ENCODE results near the gene DDIT3.
"Not testable (repeated sequence)": the region's sequence is repeated elsewhere in the genome, so short reads cannot be mapped to it uniquely, and the experiment has no call there.

Gene DDIT3

DNA sequence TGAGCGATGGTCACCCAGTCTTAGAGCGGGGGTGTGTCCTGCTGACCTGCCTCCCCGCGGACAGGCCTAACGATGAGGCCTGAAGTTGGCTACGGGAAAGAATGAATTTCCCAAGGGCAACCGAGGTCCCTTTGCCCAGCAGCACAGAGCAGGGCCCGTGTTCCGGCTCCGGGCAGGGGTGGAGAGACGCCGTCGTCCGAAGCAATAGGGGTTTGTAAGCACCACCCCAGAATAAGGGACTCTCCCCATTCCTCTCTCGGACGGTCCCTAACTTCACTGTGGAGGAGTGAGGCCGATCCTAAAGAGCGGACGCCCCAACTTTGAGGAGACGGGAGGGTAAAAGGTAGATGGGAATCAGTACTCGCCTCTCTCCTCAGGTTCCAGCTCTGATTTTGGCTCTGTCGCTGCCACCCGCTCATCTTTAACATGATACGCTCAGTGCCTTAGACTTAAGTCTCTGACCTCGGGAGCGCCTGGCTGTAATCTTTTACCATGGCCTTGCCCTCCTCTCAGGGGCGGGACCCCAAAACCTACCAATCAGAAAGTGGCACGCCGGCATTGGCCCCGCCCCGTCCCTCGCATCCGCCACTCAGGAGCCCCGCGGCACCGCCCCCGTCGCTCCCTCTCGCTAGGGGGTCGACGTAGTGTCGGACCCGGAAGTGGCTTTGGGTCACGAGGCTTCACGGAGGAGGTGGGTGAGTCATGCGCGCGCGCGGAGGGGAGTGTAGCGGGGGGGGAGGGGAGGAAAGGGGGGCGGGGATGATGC lies at the start of gene DDIT3:
Gene DDIT3, minus strand, starts transcription at position 462 of the 766 bp plus-strand sequence. CDS start 3,108 bp downstream, outside the sequence.
- TF ChIP-seq CTCF (IDR thresholded peaks at IDR 0.05; ENCODE audit: borderline replicate concordance, control extremely low read depth, extremely low read depth, insufficient read depth, missing control alignments), result no peak
- peak; percentile 98 for DNase-seq (ENCODE audit: low spot score)
- in situ Hi-C loops (cut with MboI; ENCODE audit: low sequenced_read_pairs, unreplicated experiment), result no loop called here

DNA sequence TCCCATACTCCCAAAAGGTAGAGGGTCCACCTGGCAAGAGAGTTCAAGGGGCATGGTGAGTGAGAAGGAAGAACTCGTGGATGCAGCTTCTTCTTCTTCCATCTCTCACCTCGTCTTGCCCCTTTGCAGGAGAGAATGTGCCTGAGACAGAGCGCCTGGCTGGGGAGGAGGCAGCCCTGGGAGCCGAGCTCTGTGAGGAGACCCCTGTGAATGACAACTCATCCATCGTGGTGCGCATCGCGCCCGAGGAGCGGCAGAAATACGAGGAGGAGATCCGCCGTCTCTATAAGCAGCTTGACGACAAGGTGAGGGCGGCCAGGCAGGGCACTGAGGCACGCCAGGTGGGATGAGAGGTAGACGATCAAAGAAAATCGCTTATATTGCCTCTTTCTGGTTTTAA lies 49.5 kb upstream of the DDIT3 start:
- no peak for TF ChIP-seq CTCF (IDR thresholded peaks at IDR 0.05; ENCODE audit: borderline replicate concordance, control extremely low read depth, extremely low read depth, insufficient read depth, missing control alignments)
- in situ Hi-C loops (cut with MboI; ENCODE audit: low sequenced_read_pairs, unreplicated experiment), result no loop called here
- no peak for DNase-seq (ENCODE audit: low spot score)

DNA sequence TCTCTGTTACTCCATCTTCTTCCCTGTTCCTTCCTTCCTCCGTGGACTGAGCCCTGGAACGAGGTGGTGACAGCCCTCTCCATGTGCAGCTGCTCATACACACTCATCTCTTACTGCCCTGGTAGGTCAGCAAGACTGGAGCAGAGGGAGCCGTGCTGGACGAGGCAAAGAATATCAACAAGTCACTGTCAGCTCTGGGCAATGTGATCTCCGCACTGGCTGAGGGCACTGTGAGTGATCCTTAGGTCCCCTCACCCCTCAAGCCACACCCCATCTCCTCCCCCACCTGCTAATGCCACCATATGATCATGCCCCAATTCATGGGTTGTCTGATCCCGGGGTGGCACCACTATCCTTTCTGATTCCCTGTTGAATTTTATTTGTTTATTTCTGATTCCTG lies 48.5 kb upstream of the DDIT3 start:
- in situ Hi-C loops (cut with MboI; ENCODE audit: low sequenced_read_pairs, unreplicated experiment), result no loop called here
- TF ChIP-seq CTCF (IDR thresholded peaks at IDR 0.05; ENCODE audit: borderline replicate concordance, control extremely low read depth, extremely low read depth, insufficient read depth, missing control alignments), result no peak
- DNase-seq (ENCODE audit: low spot score), result no peak

DNA sequence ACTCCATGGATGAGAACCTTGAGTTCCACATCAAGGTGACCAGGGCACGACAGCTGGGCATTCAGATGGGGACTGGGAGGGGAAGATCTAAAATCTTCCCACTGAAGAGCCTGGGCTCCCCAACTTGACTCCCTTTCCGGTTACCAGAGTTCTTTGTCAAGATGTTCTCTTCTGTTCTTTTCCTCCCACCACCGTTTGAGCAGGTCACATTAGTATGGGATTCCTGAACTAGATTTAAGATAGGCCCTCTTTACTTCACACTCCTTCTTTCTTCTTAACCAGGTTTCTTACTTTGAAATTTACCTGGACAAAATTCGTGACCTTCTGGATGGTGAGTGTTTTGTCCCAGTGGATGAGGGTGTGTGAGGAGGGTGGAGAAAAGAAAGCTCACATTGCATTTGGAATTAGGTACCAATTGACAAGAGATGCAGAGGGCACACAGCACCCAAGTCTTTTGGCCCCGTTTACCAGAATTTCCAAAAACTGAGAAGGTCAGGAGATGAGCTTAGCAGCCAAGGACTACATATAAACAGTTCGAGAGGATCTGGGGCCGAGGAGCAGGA lies 43.9 kb upstream of the DDIT3 start:
- TF ChIP-seq CTCF (IDR thresholded peaks at IDR 0.05; ENCODE audit: borderline replicate concordance, control extremely low read depth, extremely low read depth, insufficient read depth, missing control alignments), result no peak
- in situ Hi-C loops (cut with MboI; ENCODE audit: low sequenced_read_pairs, unreplicated experiment), result no loop called here
- DNase-seq (ENCODE audit: low spot score), result no peak

GRCh38 chr12:57563358-57563757 lies 43.0 kb upstream of the DDIT3 start:
- in situ Hi-C loops (cut with MboI; ENCODE audit: low sequenced_read_pairs, unreplicated experiment), result no loop called here
- DNase-seq (ENCODE audit: low spot score), result no peak
- no peak for TF ChIP-seq CTCF (IDR thresholded peaks at IDR 0.05; ENCODE audit: borderline replicate concordance, control extremely low read depth, extremely low read depth, insufficient read depth, missing control alignments)

- in situ Hi-C loops (cut with MboI; ENCODE audit: low sequenced_read_pairs, unreplicated experiment); DNase-seq (ENCODE audit: low spot score): not testable (repeated sequence)
Observed at GRCh38 chr12:57561117-57561516, 40.8 kb upstream of the DDIT3 start.

DNA sequence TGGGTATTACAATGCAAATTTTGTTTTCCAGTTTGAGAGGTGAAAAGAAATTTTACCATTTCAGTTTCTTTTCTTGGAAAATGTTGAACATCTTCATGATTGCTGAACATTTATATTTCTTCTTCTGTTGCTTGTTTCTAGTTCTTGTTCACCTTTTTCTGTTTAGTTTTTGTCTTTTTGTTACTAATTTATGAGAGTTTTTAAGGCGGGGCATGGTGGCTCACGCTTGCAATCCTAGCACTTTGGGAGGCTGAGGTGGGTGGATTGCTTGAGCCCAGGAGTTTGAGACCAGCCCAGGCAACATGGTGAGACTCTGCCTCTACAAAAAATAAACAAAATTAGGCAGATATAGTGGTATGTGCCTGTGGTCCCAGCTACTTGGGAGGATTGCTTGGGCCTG lies 40.2 kb upstream of the DDIT3 start:
- in situ Hi-C loops (cut with MboI; ENCODE audit: low sequenced_read_pairs, unreplicated experiment), result no loop called here
- TF ChIP-seq CTCF (IDR thresholded peaks at IDR 0.05; ENCODE audit: borderline replicate concordance, control extremely low read depth, extremely low read depth, insufficient read depth, missing control alignments), result no peak
- DNase-seq (ENCODE audit: low spot score), result no peak

All from GM13976 (cell line).